GM23338 (cell line): Measurements from ENCODE around the gene FOXI2.

Source experiments
- CTCF ChIP-seq, 2 experiments: fragments of 200-600 bp in 1 of 2; sonication (generic) in 1 of 2; conservative IDR thresholded peaks; 2 replicates each; pipeline versions ENCODE4 v1.5.1 to v1.6.1; 2016 to 2017; ENCODE audit warnings: antibody characterized with exemption in 2 of 2, low read depth in 2 of 2, mild to moderate bottlenecking in 2 of 2, moderate library complexity in 1 of 2
- POLR2AphosphoS5 ChIP-seq: IDR thresholded peaks from 2 replicates; pipeline ENCODE4 v1.6.1; 2016; ENCODE audit warnings: antibody characterized with exemption, low read depth
- REST ChIP-seq: IDR thresholded peaks from one replicate; pipeline ENCODE4 v1.6.1; 2018; ENCODE audit warnings: antibody characterized with exemption; ENCODE audit not compliant: unreplicated experiment

- TF ChIP-seq REST (no peak), CTCF (conservative IDR thresholded peaks at IDR 0.05; ENCODE audit: low read depth in 2 of 2) (no peak), POLR2AphosphoS5 (no peak)
These were observed 38.1 kb upstream of the FOXI2 start for GRCh38 chr10:127698886-127699285.
